Kidney (tissue), 14 donors: ENCODE results near the gene RFX8. TPM values are rescaled to one million over a fixed set of nuclear protein-coding genes. Genes with fewer than 3 reads are reported as not detected.

Source experiments
- DNase-seq, 5 donors: peaks; one replicate each; pipeline ENCODE4 v3.0.0-alpha.2; 2013 to 2020
- FAIRE-seq: peaks from 2 replicates; lab custom pipeline; 2012; peaks lifted over from hg19 to GRCh38; lab: Jason Lieb, UNC
- H3K27ac ChIP-seq, 2 donors: one replicate each; pipeline ENCODE4 v1.7.0; 2013; ENCODE audit warnings: low read depth in 2 of 2, low read length in 2 of 2, inconsistent platforms in 1 of 2
- H3K27me3 ChIP-seq: one replicate; pipeline ENCODE4 v1.7.1; 2013; ENCODE audit warnings: low read length, inconsistent platforms; ENCODE audit not compliant: control insufficient read depth, insufficient read depth
- H3K36me3 ChIP-seq, 3 donors: one replicate each; pipeline versions ENCODE4 v1.7.0 to v1.7.1; 2013; ENCODE audit warnings: low read length in 3 of 3, control low read depth in 1 of 3, inconsistent platforms in 1 of 3; ENCODE audit not compliant: insufficient read depth in 3 of 3, control insufficient read depth in 2 of 3
- H3K4me1 ChIP-seq, 3 donors: one replicate each; pipeline versions ENCODE4 v1.7.0 to v1.7.1; 2013; ENCODE audit warnings: low read length in 3 of 3, inconsistent platforms in 1 of 3, low read depth in 1 of 3; ENCODE audit not compliant: control insufficient read depth in 2 of 3, insufficient read depth in 2 of 3
- H3K4me3 ChIP-seq, 3 donors: one replicate each; pipeline versions ENCODE4 v1.7.0 to v1.8.1; 2013; ENCODE audit warnings: low read length in 3 of 3, control low read depth in 1 of 3, inconsistent platforms in 1 of 3
- H3K9ac ChIP-seq, 3 donors: one replicate each; pipeline versions ENCODE4 v1.7.0 to v1.7.1; 2013; ENCODE audit warnings: low read length in 3 of 3, control low read depth in 1 of 3, inconsistent platforms in 1 of 3
- H3K9me3 ChIP-seq, 3 donors: one replicate each; pipeline versions ENCODE4 v1.7.0 to v1.7.1; 2013; ENCODE audit warnings: low read length in 3 of 3, control low read depth in 1 of 3, inconsistent platforms in 1 of 3; ENCODE audit not compliant: control insufficient read depth in 2 of 3, insufficient read depth in 1 of 3
- CTCF ChIP-seq: IDR thresholded peaks from 3 replicates; pipeline ENCODE4 v1.5.1; 2012; ENCODE audit warnings: mild to moderate bottlenecking, moderate library complexity, borderline replicate concordance; ENCODE audit not compliant: insufficient read depth; ENCODE audit errors: extremely low read depth
- intact Hi-C: fragments of 100-400 bp; cut with DNase I; formaldehyde crosslinking; loops from one replicate; pipeline ENCODE4 v1.11.1; 2022
- polyA plus RNA-seq: library from polyadenylated mRNA; stranded (reverse); fragments of 350-450 nt; fragmentation: Illumina TruSeq; extraction: RNeasy Lipid Tissue Mini Kit (QIAGEN cat#74804); gene quantifications from one replicate; pipeline ENCODE4 v1.2.3, GENCODE V29; 2014; ENCODE audit warnings: low read depth, low replicate concordance; ENCODE audit not compliant: insufficient read depth
- total RNA-seq: library from RNA; stranded (reverse); fragmentation: NEBNext Ultra II Directional; extraction: Animal tissue kit (Norgen Biotek cat#: 25700); gene quantifications from one replicate; pipeline ENCODE4 v1.2.1, GENCODE V29; 2021
- donor health status: control.
- donor health status: control.
- donor health status: control.
- donor health status: control.
- donor health status: control.
- donor health status: DM: yes; HTN: yes; CAD: no.
- donor health status: Normal renal cell carcinoma (clear cell type).

RFX8 gene
- total and polyA plus RNA-seq, 2 donors from 2014 or later: 0.28 TPM; not detected in 1

GRCh38 chr2:101398116-101398821 is 76.6 kb downstream of the RFX8 start:
- DNase-seq (no peak), FAIRE-seq (no peak)
- peaks cover 0 to 11% (median 4%) of the 10 kb centered on the region in 3 donors for H3K4me1 ChIP-seq
- H3K36me3 ChIP-seq: no peaks in the 10 kb centered on the region
- H3K9me3 ChIP-seq: no peaks in the 10 kb centered on the region
- no peak overlapping the region for H3K4me3 ChIP-seq
- TF ChIP-seq CTCF: no peak
- no peak overlapping the region for H3K9ac ChIP-seq
- intact Hi-C loops: no loop called here
- H3K27me3 ChIP-seq: no peaks in the 10 kb centered on the region
- no peak overlapping the region for H3K27ac ChIP-seq

- no peak overlapping the region for H3K9ac ChIP-seq
- no peaks in the 10 kb centered on the region for H3K36me3 ChIP-seq
- H3K4me3 ChIP-seq: no peak overlapping the region
- no peak for TF ChIP-seq CTCF
- no peaks in the 10 kb centered on the region for H3K9me3 ChIP-seq
- FAIRE-seq (no peak), DNase-seq (no peak)
- peaks cover 0 to 11% (median 4%) of the 10 kb centered on the region in 3 donors for H3K4me1 ChIP-seq
- no peaks in the 10 kb centered on the region for H3K27me3 ChIP-seq
- H3K27ac ChIP-seq: no peak overlapping the region
- intact Hi-C loops: no loop called here
These were observed 78.6 kb downstream of the RFX8 start for GRCh38 chr2:101396316-101396717.

GRCh38 chr2:101395545-101396315 is 79.2 kb downstream of the RFX8 start:
- intact Hi-C loops: no loop called here
- DNase-seq (no peak), FAIRE-seq (no peak)
- no peak for TF ChIP-seq CTCF
- peaks cover 0 to 9% (median 4%) of the 10 kb centered on the region in 3 donors for H3K4me1 ChIP-seq
- H3K27me3 ChIP-seq: no peaks in the 10 kb centered on the region
- H3K9me3 ChIP-seq: no peaks in the 10 kb centered on the region
- no peak overlapping the region for H3K4me3 ChIP-seq
- H3K9ac ChIP-seq: no peak overlapping the region
- no peak overlapping the region for H3K27ac ChIP-seq
- H3K36me3 ChIP-seq: no peaks in the 10 kb centered on the region
